Activated CD4-positive, alpha-beta T cell treated with anti-CD3 and anti-CD28 coated beads, Interleukin-2, Interleukin-4, amounts not matched to agents 100 ng/mL and 50 ng/mL, durations not matched to agents 16 hours and 8 hours (primary cell): ENCODE results near the gene STAMBP.

Experiments
- DNase-seq: peaks from one replicate; pipeline ENCODE4 v3.0.0-alpha.2; 2020; ENCODE audit warnings: low spot score

Gene STAMBP

GRCh38 chr2:73906847-73907505 lies 78.2 kb downstream of the STAMBP start:
- DNase-seq: no peak

GRCh38 chr2:73907840-73908452 lies 79.2 kb downstream of the STAMBP start:
- peak; percentile 39 for DNase-seq

- no peak for DNase-seq
Observed at GRCh38 chr2:73908689-73909652, 80.2 kb downstream of the STAMBP start.

DNA sequence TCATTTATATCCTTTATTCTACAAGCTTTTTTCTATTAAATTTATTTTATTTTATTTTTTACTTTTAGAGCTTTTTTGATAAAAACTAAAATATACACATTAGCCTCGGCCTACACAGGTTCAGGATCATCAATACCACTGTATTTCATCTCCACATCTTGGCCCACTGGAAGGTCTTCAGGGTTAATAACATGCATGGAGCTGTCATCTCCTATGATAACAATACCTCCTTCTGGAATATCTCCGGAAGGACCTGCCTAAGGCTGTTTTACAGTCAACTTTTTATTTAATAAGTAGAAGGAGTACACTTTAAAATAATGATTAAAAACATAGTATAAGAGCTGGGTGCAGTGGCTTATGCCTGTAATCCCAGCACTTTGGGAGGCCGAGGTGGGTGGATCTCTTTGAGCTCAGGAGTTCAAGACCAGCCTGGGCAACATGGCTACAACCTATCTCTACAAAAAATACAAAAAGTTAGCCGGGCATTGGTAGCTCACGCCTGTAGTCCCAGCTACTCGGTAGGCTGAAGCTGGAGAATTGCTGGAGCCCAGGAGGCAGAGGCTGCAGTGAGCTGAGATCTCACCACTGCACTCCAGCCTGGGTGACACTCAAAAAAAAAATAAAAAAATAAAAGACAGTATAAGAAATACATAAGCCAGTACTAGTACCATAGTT lies 82.2 kb downstream of the STAMBP start:
- DNase-seq: no peak

DNA sequence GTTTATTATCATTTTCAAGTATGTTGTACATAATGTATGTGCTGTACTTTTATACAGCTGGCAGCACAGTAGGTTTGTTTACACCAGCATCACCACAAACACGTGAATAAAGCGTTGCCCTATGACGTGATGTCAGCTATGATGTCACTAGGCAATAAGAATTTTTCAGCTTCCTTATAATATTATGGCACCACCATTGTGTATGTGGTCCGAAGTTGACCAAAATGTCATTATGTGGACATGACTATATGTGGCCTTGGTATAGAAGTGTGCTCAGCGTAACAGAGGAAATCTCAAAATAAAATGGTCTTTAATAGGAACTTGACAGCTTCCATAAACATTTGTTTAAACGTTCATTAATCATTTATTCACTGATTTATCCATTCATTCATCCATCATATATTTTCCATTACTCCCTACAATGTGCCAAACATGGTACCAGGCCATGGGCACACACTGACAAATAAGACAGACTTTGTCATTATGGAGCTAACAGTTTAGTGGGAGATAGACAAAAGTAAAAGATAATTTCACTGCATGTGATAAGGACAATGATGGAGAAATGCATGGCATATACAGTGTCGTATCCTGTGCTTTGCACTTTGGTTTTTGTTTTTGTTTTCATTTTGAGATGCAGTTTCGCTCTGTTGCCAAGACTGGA lies 82.9 kb downstream of the STAMBP start:
- DNase-seq: no peak

- no peak for DNase-seq
Observed at GRCh38 chr2:73913414-73914054, 84.8 kb downstream of the STAMBP start.

- no peak for DNase-seq
Observed at GRCh38 chr2:73914667-73915066, 85.9 kb downstream of the STAMBP start.

- DNase-seq: no peak
Observed at GRCh38 chr2:73915437-73915993, 86.8 kb downstream of the STAMBP start.

- no peak for DNase-seq
Observed at GRCh38 chr2:73916666-73917065, 87.9 kb downstream of the STAMBP start.

DNA sequence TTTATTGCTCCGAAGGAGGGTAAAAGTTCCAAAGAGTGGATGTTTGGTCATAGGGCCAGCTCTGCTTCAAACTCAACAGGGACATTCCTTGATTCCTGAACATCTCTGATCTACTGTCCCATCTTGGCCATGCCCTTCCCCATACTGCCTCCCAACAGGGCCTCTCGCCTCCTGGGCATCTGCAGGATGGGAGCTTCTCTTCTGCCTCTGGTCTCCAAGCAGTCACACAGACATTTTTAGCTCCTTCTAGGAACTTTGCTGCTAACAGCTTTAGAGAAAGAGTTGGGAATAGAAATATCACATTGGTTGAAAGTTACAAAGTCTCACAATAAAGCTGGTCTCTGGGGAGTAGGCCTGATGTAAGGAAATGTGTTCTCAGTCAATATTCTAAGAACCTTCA lies 88.5 kb downstream of the STAMBP start:
- DNase-seq: no peak

GRCh38 chr2:73917696-73918207 lies 89.0 kb downstream of the STAMBP start:
- no peak for DNase-seq

DNA sequence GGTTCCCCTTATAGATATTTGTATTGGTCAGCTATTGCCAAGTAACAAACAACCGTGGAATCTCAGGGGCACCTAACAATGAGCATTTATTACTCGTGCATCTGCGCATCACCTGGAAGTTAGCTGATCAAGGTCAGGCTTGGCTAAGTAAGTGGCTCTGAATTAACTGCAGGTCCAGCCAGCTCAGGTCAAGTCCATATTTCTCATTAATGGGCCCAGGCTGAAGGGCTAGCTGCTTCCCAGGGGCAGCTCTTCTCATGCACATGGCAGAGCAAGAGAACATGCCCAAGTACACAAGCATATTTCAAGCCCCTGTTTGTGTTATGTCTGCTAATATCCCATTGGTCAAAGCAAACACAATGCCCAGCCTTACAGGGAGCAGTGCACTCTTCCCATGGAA lies 90.1 kb downstream of the STAMBP start:
- no peak for DNase-seq

GRCh38 chr2:73919596-73920228 lies 91.0 kb downstream of the STAMBP start:
- DNase-seq: no peak

GRCh38 chr2:73920577-73921545 lies 92.1 kb downstream of the STAMBP start:
- DNase-seq: no peak

GRCh38 chr2:73921581-73921980 lies 92.8 kb downstream of the STAMBP start:
- no peak for DNase-seq

- DNase-seq: no peak
Observed at GRCh38 chr2:73922681-73923080, 93.9 kb downstream of the STAMBP start.
